Endothelial cell (in vitro differentiated cells): ENCODE results near the gene WDFY4. TPM values are rescaled to one million over a fixed set of nuclear protein-coding genes. Genes with fewer than 3 reads are reported as not detected.

ENCODE experiments used
- DNase-seq: peaks from one replicate; pipeline ENCODE4 v3.0.0; 2021; ENCODE audit warnings: low spot score
- H3K27ac Mint-ChIP-seq: one replicate; pipeline ENCODE4 v1.8.0; 2021; ENCODE audit warnings: mixed read lengths, inconsistent platforms; ENCODE audit not compliant: unreplicated experiment
- H3K27me3 Mint-ChIP-seq: one replicate; pipeline ENCODE4 v1.8.0; 2021; ENCODE audit warnings: mild to moderate bottlenecking, moderate library complexity, mixed read lengths, inconsistent platforms; ENCODE audit not compliant: unreplicated experiment
- H3K36me3 Mint-ChIP-seq: one replicate; pipeline ENCODE4 v1.8.0; 2021; ENCODE audit warnings: mild to moderate bottlenecking, low read depth, mixed read lengths, inconsistent platforms; ENCODE audit not compliant: unreplicated experiment
- H3K4me1 Mint-ChIP-seq: one replicate; pipeline ENCODE4 v1.8.0; 2021; ENCODE audit warnings: mild to moderate bottlenecking, mixed read lengths, inconsistent platforms; ENCODE audit not compliant: unreplicated experiment
- H3K4me3 Mint-ChIP-seq: one replicate; pipeline ENCODE4 v1.8.0; 2021; ENCODE audit warnings: mild to moderate bottlenecking, mixed read lengths, inconsistent platforms; ENCODE audit not compliant: unreplicated experiment
- H3K9me3 Mint-ChIP-seq: one replicate; pipeline ENCODE4 v1.8.0; 2021; ENCODE audit warnings: mixed read lengths, inconsistent platforms; ENCODE audit not compliant: unreplicated experiment
- CTCF ChIP-seq: fragments of 200-600 bp; sonication (generic); IDR thresholded peaks from one replicate; pipeline ENCODE4 v1.5.0; 2021; ENCODE audit warnings: antibody characterized with exemption; ENCODE audit not compliant: unreplicated experiment
- total RNA-seq: library from RNA; stranded (reverse); fragmentation: NEBNext Ultra II Directional; extraction: Animal tissue kit (Norgen Biotek cat#: 25700); gene quantifications from one replicate; pipeline ENCODE4 v1.2.1, GENCODE V29; 2021; ENCODE audit not compliant: unreplicated experiment

The WDFY4 gene
- total RNA-seq, 1 donor from 2014 or later = 0.54 TPM

GRCh38 chr10:48671914-48672595 lies 12.6 kb upstream of the WDFY4 start:
- no peak overlapping the region for H3K27ac Mint-ChIP-seq
- H3K27me3 Mint-ChIP-seq = peaks cover 2% of the 10 kb centered on the region
- no peaks in the 10 kb centered on the region for H3K9me3 Mint-ChIP-seq
- TF ChIP-seq CTCF = no peak
- no peak for DNase-seq
- H3K4me1 Mint-ChIP-seq = no peaks in the 10 kb centered on the region
- no peaks in the 10 kb centered on the region for H3K36me3 Mint-ChIP-seq
- H3K4me3 Mint-ChIP-seq = no peak overlapping the region

GRCh38 chr10:48672596-48673265 lies 11.9 kb upstream of the WDFY4 start:
- Mint-ChIP-seq H3K4me3 (no peak overlapping the region), H3K27ac (no peak overlapping the region), H3K36me3 (no peaks in the 10 kb centered on the region), H3K4me1 (no peaks in the 10 kb centered on the region), H3K9me3 (no peaks in the 10 kb centered on the region), H3K27me3 (peaks cover 2% of the 10 kb centered on the region)
- TF ChIP-seq CTCF = no peak
- DNase-seq = no peak

GRCh38 chr10:48677625-48678024 lies 7.0 kb upstream of the WDFY4 start:
- Mint-ChIP-seq H3K4me3 (no peak overlapping the region), H3K9me3 (no peaks in the 10 kb centered on the region), H3K4me1 (no peaks in the 10 kb centered on the region), H3K27ac (no peak overlapping the region), H3K36me3 (no peaks in the 10 kb centered on the region), H3K27me3 (peaks cover 2% of the 10 kb centered on the region)
- DNase-seq = no peak
- no peak for TF ChIP-seq CTCF

GRCh38 chr10:48678041-48678440 lies 6.6 kb upstream of the WDFY4 start:
- Mint-ChIP-seq H3K27me3 (peaks cover 2% of the 10 kb centered on the region), H3K9me3 (no peaks in the 10 kb centered on the region), H3K4me1 (no peaks in the 10 kb centered on the region), H3K4me3 (no peak overlapping the region), H3K36me3 (no peaks in the 10 kb centered on the region), H3K27ac (no peak overlapping the region)
- no peak for TF ChIP-seq CTCF
- DNase-seq = no peak

GRCh38 chr10:48681740-48682139 lies 2.9 kb upstream of the WDFY4 start:
- Mint-ChIP-seq H3K4me1 (no peaks in the 10 kb centered on the region), H3K27ac (no peak overlapping the region), H3K9me3 (no peaks in the 10 kb centered on the region), H3K27me3 (peaks cover 2% of the 10 kb centered on the region), H3K36me3 (no peaks in the 10 kb centered on the region), H3K4me3 (no peak overlapping the region)
- TF ChIP-seq CTCF = no peak
- DNase-seq = no peak
